DMS53 (cell line): ENCODE data around the gene KHDRBS1.
"Not testable (repeated sequence)": the region's sequence is repeated elsewhere in the genome, so short reads cannot be mapped to it uniquely, and the experiment has no call there.

Experiments used
- DNase-seq: peaks from one replicate; lab custom pipeline; 2025; lab: John Stamatoyannopoulos, UW

The KHDRBS1 gene

DNA sequence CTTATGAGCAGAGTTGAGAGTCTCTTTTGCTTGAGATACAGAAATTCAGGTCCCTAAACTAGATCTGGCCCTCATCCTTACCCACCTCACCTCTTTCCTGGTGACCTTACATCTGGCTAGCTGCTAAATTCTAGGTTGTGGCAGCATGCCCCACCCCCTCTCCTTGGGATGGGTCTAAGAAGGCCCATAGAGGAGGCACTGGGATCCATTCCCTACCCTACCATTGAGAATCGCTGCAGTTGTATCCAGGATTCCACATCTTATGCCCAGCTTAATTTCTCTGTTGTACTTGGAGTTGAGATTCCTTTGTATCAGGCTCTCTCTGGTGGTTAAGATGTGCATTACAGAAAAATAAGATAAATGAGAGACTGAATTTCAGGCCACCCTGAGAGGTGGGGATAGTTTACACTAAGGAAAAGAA, 49.6 kb downstream of the KHDRBS1 start:
- DNase-seq = peak; percentile 69

DNA sequence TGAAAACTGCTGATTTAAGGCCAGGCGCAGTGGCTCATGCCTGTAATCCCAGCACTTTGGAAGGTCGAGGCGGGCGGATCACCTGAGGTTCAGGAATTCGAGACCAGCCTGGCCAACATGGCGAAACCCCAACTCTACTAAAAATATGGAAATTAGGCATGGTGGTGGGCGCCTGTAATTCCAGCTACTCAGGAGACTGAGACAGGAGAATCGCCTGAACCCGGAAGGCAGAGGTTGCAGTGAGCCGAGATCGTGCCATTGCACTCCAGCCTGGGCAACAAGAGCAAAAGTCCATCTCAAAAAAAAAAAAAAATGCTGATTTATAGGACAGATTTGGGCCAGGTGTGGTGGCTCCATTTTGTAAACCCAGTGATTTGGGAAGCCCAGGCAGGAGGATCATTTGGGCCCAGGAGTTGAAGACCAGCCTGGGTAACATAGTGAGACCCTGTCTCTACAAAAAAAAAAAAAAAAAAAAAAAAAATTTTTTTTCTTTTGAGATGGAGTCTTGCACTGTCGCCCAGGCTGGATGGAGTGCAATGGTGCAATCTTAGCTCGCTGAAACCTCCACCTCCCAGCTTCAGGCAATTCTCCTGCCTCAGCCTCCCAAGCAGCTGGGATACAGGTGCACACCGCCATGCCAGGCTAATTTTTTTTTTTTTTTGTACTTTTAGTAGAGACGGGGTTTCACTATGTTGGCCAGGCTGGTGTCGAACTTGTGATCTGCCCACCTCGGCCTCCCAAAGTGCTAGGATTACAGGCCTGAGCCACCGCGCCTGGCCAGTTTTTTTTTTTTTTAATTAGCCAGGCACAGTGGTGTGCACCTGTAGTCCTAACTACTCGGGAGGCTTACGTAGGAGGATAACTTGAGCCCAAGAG, 52.2 kb downstream of the KHDRBS1 start:
- peak; percentile 47 for DNase-seq

GRCh38 chr1:32066489-32066873, 52.8 kb downstream of the KHDRBS1 start:
- peak; percentile 29 for DNase-seq

DNA sequence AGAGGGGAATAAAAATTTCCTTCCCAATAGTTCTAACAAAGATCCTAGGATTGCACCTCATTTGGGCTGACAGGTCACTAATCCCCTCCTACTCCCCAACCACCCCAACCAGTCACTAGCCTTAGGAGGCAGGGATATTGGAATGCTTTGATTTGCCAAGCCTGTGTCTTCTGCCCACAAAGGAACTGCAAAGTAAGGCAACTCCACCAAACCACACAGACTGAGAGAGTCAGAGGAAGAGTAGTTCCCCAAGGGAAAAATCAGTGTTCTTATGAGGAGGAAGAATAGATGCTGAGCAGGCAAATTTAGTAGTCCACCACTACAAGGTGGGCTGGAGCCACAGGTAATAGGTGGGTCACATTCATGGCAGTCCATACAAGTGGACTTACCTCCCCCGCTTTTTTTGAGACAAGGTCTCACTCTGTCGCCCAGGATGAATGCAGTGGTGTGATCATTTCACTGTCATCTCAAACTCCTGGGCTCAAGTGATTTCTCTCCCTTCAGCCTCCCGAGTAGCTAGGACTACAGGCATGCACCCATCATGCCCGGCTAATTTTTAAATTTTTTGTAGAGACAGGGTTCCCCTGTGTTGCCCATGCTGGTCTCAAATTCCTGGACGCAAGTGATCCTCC, 55.4 kb downstream of the KHDRBS1 start:
- no peak for DNase-seq

GRCh38 chr1:32071758-32072621, 58.3 kb downstream of the KHDRBS1 start:
- DNase-seq = peak; percentile 69

DNA sequence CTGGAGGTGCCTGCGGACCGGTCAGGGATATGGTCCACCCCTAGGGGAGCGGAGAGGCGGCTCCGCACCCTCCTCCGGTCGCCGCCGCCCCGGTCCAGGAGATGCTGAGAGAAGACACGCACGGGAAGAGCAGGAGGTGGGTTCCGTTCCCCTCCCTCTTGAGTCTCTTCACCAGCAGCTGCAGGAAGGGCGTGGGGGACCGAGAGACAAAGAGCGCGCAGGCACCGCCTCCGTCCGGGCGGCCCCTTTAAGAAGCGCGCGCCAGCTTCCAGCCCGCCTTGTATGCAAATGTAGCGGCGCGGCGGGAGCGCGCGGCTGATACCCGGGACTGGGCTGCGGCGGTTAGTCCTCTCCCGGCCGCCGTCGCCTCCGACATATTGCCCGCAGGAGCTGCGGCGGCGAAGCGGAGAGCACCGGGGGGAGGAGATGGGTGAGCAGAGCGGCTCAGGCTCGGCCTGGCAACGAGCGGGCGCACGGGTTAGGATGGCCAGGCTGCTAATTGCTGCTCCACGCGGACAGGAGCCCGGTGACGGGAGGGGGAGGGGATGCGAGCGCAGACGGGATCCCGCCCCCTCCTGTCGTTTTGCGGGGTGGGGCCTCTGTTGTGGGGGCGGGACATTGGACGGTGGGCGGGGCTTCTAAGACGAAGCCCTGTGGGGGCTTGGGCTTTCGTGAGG, 59.1 kb downstream of the KHDRBS1 start, which contains the start of gene TMEM39B:
TSS of gene TMEM39B (plus strand) at position 318 of the 677 bp plus-strand sequence. CDS start at position 427, 109 bp downstream.
- peak; percentile 99 for DNase-seq

DNA sequence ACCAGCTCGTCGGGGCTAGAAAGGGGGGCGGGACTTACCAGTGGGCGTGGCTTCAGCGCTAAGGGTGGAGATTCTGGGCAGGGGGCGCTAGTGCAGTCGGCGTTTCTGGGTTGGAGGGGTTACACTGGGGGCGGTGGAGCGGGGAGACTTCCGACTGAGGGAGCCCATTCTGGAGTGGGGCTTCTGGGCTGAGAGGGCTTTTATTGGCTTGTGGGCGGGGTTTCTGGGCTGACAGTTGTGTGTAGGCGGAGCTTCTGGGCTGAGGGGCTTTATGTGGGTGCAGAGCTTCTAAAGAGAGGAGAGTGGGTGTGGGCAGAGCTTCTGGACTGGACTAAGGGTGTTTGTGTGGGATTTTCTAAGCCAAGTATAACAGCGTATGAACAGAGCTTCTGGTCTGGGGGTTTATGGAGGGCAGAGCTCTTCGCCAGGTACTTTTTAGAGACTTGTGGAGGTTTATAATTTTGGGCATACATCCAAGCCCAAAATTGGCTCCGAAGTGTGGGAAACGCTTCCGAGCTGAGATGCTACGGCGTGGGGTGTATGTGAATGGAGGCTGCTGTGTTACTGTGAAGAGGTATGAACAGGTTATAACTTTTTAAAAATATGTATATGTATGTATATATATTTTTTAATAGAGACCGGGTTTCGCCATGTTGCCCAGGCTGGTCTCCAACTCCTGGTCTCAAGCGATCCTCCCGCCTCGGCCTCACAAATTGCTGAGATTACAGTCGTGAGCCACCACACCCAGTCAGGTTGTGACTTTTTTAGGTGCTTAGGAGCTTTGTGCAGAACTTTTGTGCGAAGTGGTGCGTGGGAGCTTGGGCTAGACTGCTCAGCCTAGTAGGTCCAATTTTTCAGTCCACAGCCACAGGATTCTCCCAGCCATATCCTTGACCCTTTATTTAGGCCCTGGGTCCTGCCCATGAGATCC, 59.9 kb downstream of the KHDRBS1 start:
- no peak for DNase-seq

- no peak for DNase-seq
Measured at GRCh38 chr1:32074841-32075240, 61.2 kb downstream of the KHDRBS1 start.

GRCh38 chr1:32077451-32077850, 63.8 kb downstream of the KHDRBS1 start:
- DNase-seq = no peak

DNA sequence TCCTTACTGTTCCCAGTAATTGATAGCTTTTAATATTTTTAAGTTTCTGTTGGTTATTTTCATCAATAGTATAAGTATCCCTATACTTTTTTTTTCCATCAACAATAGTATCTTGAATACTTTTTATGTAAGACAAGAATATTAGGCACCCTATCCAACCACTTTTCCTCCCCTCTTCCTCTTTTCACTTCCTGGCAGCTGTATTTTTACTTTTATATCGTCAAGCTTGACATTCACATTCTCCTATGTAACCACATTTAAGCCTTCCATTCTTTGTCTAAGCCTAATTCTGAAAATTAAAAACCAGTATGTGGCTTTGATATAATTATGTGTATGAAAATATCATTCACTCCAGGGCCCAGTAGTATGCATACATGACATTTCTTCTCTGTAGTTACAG, 68.4 kb downstream of the KHDRBS1 start:
- no peak for DNase-seq

GRCh38 chr1:32086381-32086780, 72.7 kb downstream of the KHDRBS1 start:
- DNase-seq = not testable (repeated sequence)

DNA sequence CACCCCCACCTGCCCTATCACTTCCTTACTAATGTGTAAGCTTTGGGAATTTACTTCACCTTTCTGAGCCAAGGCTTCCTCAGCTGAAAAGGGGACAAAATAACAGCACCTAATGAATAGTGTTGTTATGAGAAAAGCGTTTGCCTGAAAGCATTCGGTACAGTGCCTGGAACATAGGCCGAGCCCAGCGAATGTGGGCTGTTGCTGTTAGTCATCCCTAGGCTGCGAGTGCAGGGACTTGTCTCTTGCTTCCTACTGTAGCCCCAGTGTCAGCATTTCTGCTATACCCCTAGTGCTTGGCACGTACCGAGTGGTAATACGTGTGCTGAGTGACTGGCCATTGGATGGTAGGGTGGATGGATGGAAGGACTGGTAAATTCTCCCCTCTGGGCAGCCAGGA, 77.5 kb downstream of the KHDRBS1 start:
- DNase-seq = no peak

DNA sequence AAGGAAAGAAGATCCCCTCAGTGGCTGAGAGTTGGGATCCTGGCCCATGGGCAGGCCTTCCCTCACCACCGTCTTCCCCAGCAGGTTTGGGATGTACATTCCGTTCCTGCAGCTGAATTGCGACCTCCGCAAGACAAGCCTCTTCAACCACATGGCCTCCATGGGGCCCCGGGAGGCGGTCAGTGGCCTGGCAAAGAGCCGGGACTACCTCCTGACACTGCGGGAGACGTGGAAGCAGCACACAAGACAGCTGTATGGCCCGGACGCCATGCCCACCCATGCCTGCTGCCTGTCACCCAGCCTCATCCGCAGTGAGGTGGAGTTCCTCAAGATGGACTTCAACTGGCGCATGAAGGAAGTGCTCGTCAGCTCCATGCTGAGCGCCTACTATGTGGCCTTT, 77.9 kb downstream of the KHDRBS1 start:
- DNase-seq = no peak
